ENCODE results near the gene ACYP2. TPM values are rescaled to one million over a fixed set of nuclear protein-coding genes. Genes with fewer than 3 reads are reported as not detected.

ACYP2 gene
- total and polyA plus RNA-seq, 2 donors (not counting 1 experiment from before 2014, with no cell fraction given): 14.0 to 17.2 TPM

- peaks cover 3% of the 10 kb centered on the region for H3K4me1 Mint-ChIP-seq
- POLR2A ChIA-PET: no interaction called here
- no peak overlapping the region for H3K4me3 Mint-ChIP-seq
- no peak overlapping the region for H3K4me2 ChIP-seq (replicated peaks; ENCODE audit: low read depth, low read length, poor library complexity, severe bottlenecking)
- peaks cover 3 to 12% of the 10 kb centered on the region in 2 experiments for H3K36me3 ChIP-seq (replicated peaks in 1 of 2; ENCODE audit: control extremely low read depth in 1 of 2, control insufficient read depth in 1 of 2, extremely low read depth in 1 of 2, insufficient read depth in 2 of 2, low read length in 1 of 2)
- H3K27ac ChIP-seq (ENCODE audit: low read length in 2 of 2): no peak overlapping the region
- H3K4me1 ChIP-seq (ENCODE audit: control insufficient read depth in 2 of 2, insufficient read depth in 2 of 2, low read length in 2 of 2): no peaks in the 10 kb centered on the region
- H3K4me3 ChIP-seq (ENCODE audit: control extremely low read depth in 1 of 5, extremely low read depth in 1 of 5, insufficient read depth in 1 of 5, low read depth in 2 of 5, low read length in 4 of 5): no peak overlapping the region
- H2AFZ ChIP-seq (ENCODE audit: insufficient read depth, low read depth, low read length, poor library complexity, severe bottlenecking): no peak overlapping the region
- H3K9me3 Mint-ChIP-seq (ENCODE audit: insufficient read depth): no peaks in the 10 kb centered on the region
- H3K9ac ChIP-seq (ENCODE audit: low read length): no peak overlapping the region
- intact Hi-C loops (cut with micrococcal nuclease): no loop called here
- CTCF ChIA-PET: interaction anchor here (0.6 to 1.7 kb wide), 2 partner anchors 14 to 62 kb away, joined by 3 to 6 read pairs; no protein-coding TSS in a partner anchor
- TF ChIP-seq CTCF (IDR thresholded peaks at IDR 0.05) (no peak), EZH2 (IDR thresholded peaks at IDR 0.05; ENCODE audit: borderline replicate concordance, insufficient read depth, low read depth, low read length, poor library complexity, severe bottlenecking) (no peak)
- WGBS (ENCODE audit: insufficient coverage): 99% methylated on average over 8 of the region's 8 CpGs
- H3K27me3 Mint-ChIP-seq: no peaks in the 10 kb centered on the region
- H3K9me3 ChIP-seq (ENCODE audit: control extremely low read depth in 1 of 3, control insufficient read depth in 2 of 3, insufficient read depth in 1 of 3, low read length in 2 of 3): peaks cover 1 to 14% (median 14%) of the 10 kb centered on the region in 3 donors
- H4K20me1 ChIP-seq (ENCODE audit: control insufficient read depth, insufficient read depth, low read length, poor library complexity, severe bottlenecking): no peaks in the 10 kb centered on the region
- ATAC-seq (ENCODE audit: low read depth): no peak
- no peak overlapping the region for H3K27ac Mint-ChIP-seq
- H3K27me3 ChIP-seq (replicated peaks in 1 of 4; ENCODE audit: control extremely low read depth in 1 of 4, control insufficient read depth in 3 of 4, insufficient read depth in 4 of 4, low read length in 3 of 4): no peaks in the 10 kb centered on the region
- H3K79me2 ChIP-seq (ENCODE audit: control insufficient read depth, insufficient read depth, low read length): peaks cover 9% of the 10 kb centered on the region
- no peak for DNase-seq
Observed at GRCh38 chr2:54120950-54121349, 5.5 kb downstream of the ACYP2 start.

GRCh38 chr2:54122171-54122935 lies 6.9 kb downstream of the ACYP2 start:
- 67% methylated on average over 1 of the region's 3 CpGs for WGBS (ENCODE audit: insufficient coverage)
- Histone ChIP-seq H2AFZ (ENCODE audit: insufficient read depth, low read depth, low read length, poor library complexity, severe bottlenecking) (no peak overlapping the region), H3K4me3 (ENCODE audit: control extremely low read depth in 1 of 5, extremely low read depth in 1 of 5, insufficient read depth in 1 of 5, low read depth in 2 of 5, low read length in 4 of 5) (no peak overlapping the region), H3K27me3 (replicated peaks in 1 of 4; ENCODE audit: control extremely low read depth in 1 of 4, control insufficient read depth in 3 of 4, insufficient read depth in 4 of 4, low read length in 3 of 4) (no peaks in the 10 kb centered on the region), H3K4me2 (replicated peaks; ENCODE audit: low read depth, low read length, poor library complexity, severe bottlenecking) (no peak overlapping the region), H3K4me1 (ENCODE audit: control insufficient read depth in 2 of 2, insufficient read depth in 2 of 2, low read length in 2 of 2) (no peaks in the 10 kb centered on the region), H3K79me2 (ENCODE audit: control insufficient read depth, insufficient read depth, low read length) (peaks cover 9% of the 10 kb centered on the region), H3K9ac (ENCODE audit: low read length) (no peak overlapping the region), H4K20me1 (ENCODE audit: control insufficient read depth, insufficient read depth, low read length, poor library complexity, severe bottlenecking) (no peaks in the 10 kb centered on the region), H3K9me3 (ENCODE audit: control extremely low read depth in 1 of 3, control insufficient read depth in 2 of 3, insufficient read depth in 1 of 3, low read length in 2 of 3) (peaks cover 1 to 14% (median 11%) of the 10 kb centered on the region in 3 donors), H3K36me3 (replicated peaks in 1 of 2; ENCODE audit: control extremely low read depth in 1 of 2, control insufficient read depth in 1 of 2, extremely low read depth in 1 of 2, insufficient read depth in 2 of 2, low read length in 1 of 2) (peaks cover 3 to 12% of the 10 kb centered on the region in 2 experiments), H3K27ac (ENCODE audit: low read length in 2 of 2) (no peak overlapping the region)
- intact Hi-C loops (cut with micrococcal nuclease): no loop called here
- DNase-seq (no peak), ATAC-seq (ENCODE audit: low read depth) (no peak)
- Mint-ChIP-seq H3K4me3 (no peak overlapping the region), H3K27ac (no peak overlapping the region), H3K9me3 (ENCODE audit: insufficient read depth) (no peaks in the 10 kb centered on the region), H3K4me1 (no peaks in the 10 kb centered on the region), H3K27me3 (no peaks in the 10 kb centered on the region)
- ChIA-PET CTCF (no interaction called here), POLR2A (no interaction called here)
- TF ChIP-seq EZH2 (IDR thresholded peaks at IDR 0.05; ENCODE audit: borderline replicate concordance, insufficient read depth, low read depth, low read length, poor library complexity, severe bottlenecking) (no peak), CTCF (IDR thresholded peaks at IDR 0.05) (no peak)
